Sigmoid colon (tissue), 7 donors: ENCODE measurements around the gene EPN3. TPM values are rescaled to one million over a fixed set of nuclear protein-coding genes. Genes with fewer than 3 reads are reported as not detected.
A peak's percentile ranks its signal among the peaks of the same experiment; 100 is the strongest.

Experiments
- DNase-seq: peaks from one replicate; pipeline ENCODE4 v3.0.0-alpha.2; 2019
- H3K27ac ChIP-seq, 4 donors: fragments of 200-600 bp; sonication (generic); one replicate each; pipeline ENCODE4 v1.5.1; 2016 to 2019; ENCODE audit warnings: mild to moderate bottlenecking in 1 of 4
- H3K27me3 ChIP-seq, 3 donors: fragments of 200-600 bp; sonication (generic); one replicate each; pipeline ENCODE4 v1.5.1; 2019; ENCODE audit warnings: mild to moderate bottlenecking in 1 of 3
- H3K36me3 ChIP-seq, 4 donors: fragments of 200-600 bp; sonication (generic); one replicate each; pipeline ENCODE4 v1.5.1; 2016 to 2019
- H3K4me1 ChIP-seq, 4 donors: fragments of 200-600 bp; sonication (generic); one replicate each; pipeline ENCODE4 v1.5.1; 2017 to 2019
- H3K4me3 ChIP-seq, 4 donors: fragments of 200-600 bp; sonication (generic); one replicate each; pipeline ENCODE4 v1.5.1; 2017 to 2019; ENCODE audit warnings: mild to moderate bottlenecking in 2 of 4, moderate library complexity in 1 of 4
- H3K9me3 ChIP-seq, 4 donors: fragments of 200-600 bp in 3 of 4; sonication (generic) in 3 of 4; one replicate each; pipeline versions ENCODE4 v1.5.1 to v1.6.1; 2013 to 2019
- CTCF ChIP-seq, 4 experiments: fragments of 450-650 bp in 3 of 4; fragments of 200-600 bp in 1 of 4; IDR thresholded peaks; one replicate each; pipeline ENCODE4 v1.5.1; 2016 to 2019; ENCODE audit warnings: antibody characterized with exemption in 4 of 4, mild to moderate bottlenecking in 3 of 4, moderate library complexity in 2 of 4
- EP300 ChIP-seq, 4 donors: sonication (generic); formaldehyde crosslinking; IDR thresholded peaks; one replicate each; pipeline ENCODE4 v1.6.1; 2017; ENCODE audit warnings: antibody characterized with exemption in 4 of 4
- POLR2A ChIP-seq, 2 donors: fragments of 450-650 bp; IDR thresholded peaks; one replicate each; pipeline ENCODE4 v1.6.1; 2016; ENCODE audit warnings: antibody characterized with exemption in 2 of 2, mild to moderate bottlenecking in 2 of 2, moderate library complexity in 2 of 2
- POLR2AphosphoS5 ChIP-seq, 4 donors: sonication (generic); formaldehyde crosslinking; IDR thresholded peaks; one replicate each; pipeline ENCODE4 v1.6.1; 2017; ENCODE audit warnings: antibody characterized with exemption in 4 of 4
- WGBS, 2 donors: extraction: QIAGEN DNeasy Blood & Tissue Kit; methylation state at CpG; one replicate each; pipeline ENCODE4 v1.1.7; 2013; 5-methylcytosine and 5-hydroxymethylcytosine counted together
- intact Hi-C: fragments of 100-400 bp; cut with DNase I; formaldehyde crosslinking; loops from one replicate; pipeline ENCODE4 v1.15.1; 2023
- polyA plus RNA-seq, 3 donors: library from polyadenylated mRNA; stranded (reverse); fragments of 200-250 nt; gene quantifications; one replicate each; pipeline ENCODE4 v1.2.3, GENCODE V29; 2013
- total RNA-seq, 4 donors: library from RNA; depleted of rRNA; stranded (reverse); fragments of >200 nt; gene quantifications; one replicate each; pipeline ENCODE4 v1.1.0, GENCODE V29; 2016
- donor health status: healthy with polysubstance abuse.
- donor health status: Bipolar disorder and iron deficiency.
- donor health status: healthy.

The EPN3 gene
- total and polyA plus RNA-seq, 7 donors: 23.4 to 31.7 (median 29.5) TPM; not detected in 4

GRCh38 chr17:50558941-50559614 is 26.5 kb downstream of the EPN3 start:
- DNase-seq: no peak
- H3K27ac ChIP-seq: no peak overlapping the region
- intact Hi-C loops: no loop called here
- peaks cover 27 to 62% (median 51%) of the 10 kb centered on the region in 3 donors for H3K27me3 ChIP-seq
- WGBS, 2 donors: 2% methylated on average over 55 of the region's 55 CpGs
- TF ChIP-seq POLR2AphosphoS5 (IDR thresholded peaks at IDR 0.05): no peak
- TF ChIP-seq CTCF (IDR thresholded peaks at IDR 0.05): no peak
- TF ChIP-seq POLR2A (IDR thresholded peaks at IDR 0.05): no peak
- TF ChIP-seq EP300 (IDR thresholded peaks at IDR 0.05): no peak
- peak overlapping the region in 3 of 4 donors; percentile 44 to 58 (median 57) for H3K4me3 ChIP-seq
- H3K36me3 ChIP-seq: peaks cover 0 to 23% (median 10%) of the 10 kb centered on the region in 4 donors
- H3K4me1 ChIP-seq: peaks cover 0 to 39% (median 38%) of the 10 kb centered on the region in 4 donors
- no peaks in the 10 kb centered on the region for H3K9me3 ChIP-seq

GRCh38 chr17:50559674-50560184 is 27.2 kb downstream of the EPN3 start:
- Histone ChIP-seq H3K36me3 (peaks cover 0 to 20% (median 10%) of the 10 kb centered on the region in 4 donors), H3K9me3 (no peaks in the 10 kb centered on the region), H3K27me3 (peaks cover 27 to 68% (median 54%) of the 10 kb centered on the region in 3 donors), H3K27ac (no peak overlapping the region), H3K4me1 (peaks cover 0 to 45% (median 42%) of the 10 kb centered on the region in 4 donors), H3K4me3 (peak overlapping the region; percentile 9 to 58 (median 50))
- TF ChIP-seq EP300 (IDR thresholded peaks at IDR 0.05): no peak
- DNase-seq: peak; percentile 89
- intact Hi-C loops: no loop called here
- 4 to 6% methylated on average over 27 of the region's 27 CpGs for WGBS, 2 donors

- 1% methylated on average over 56 of the region's 56 CpGs for WGBS, 2 donors
- TF ChIP-seq EP300 (IDR thresholded peaks at IDR 0.05) (no peak), POLR2A (IDR thresholded peaks at IDR 0.05) (no peak), POLR2AphosphoS5 (IDR thresholded peaks at IDR 0.05) (peak in 1 of 4 donors; percentile 52), CTCF (IDR thresholded peaks at IDR 0.05) (no peak)
- peaks cover 0 to 14% (median 5%) of the 10 kb centered on the region in 4 donors for H3K36me3 ChIP-seq
- peak within 1 kb of the TSS in 1 of 4 donors; percentile 42 for H3K27ac ChIP-seq
- DNase-seq: peak; percentile 95
- H3K4me3 ChIP-seq: peak within 1 kb of the TSS; percentile 23 to 58 (median 50)
- no peaks in the 10 kb centered on the region for H3K9me3 ChIP-seq
- intact Hi-C loops: no loop called here
- peaks cover 0 to 51% (median 48%) of the 10 kb centered on the region in 4 donors for H3K4me1 ChIP-seq
- H3K27me3 ChIP-seq: peaks cover 27 to 74% (median 59%) of the 10 kb centered on the region in 3 donors
Measured at GRCh38 chr17:50560185-50560824, 27.8 kb downstream of the EPN3 start, which contains the start of gene CACNA1G. CACNA1G (plus strand) TSS chr17:50560715; CDS start chr17:50561460, 745 bp downstream.

- H3K36me3 ChIP-seq: peaks cover 0 to 5% (median 0%) of the 10 kb centered on the region in 4 donors
- no peaks in the 10 kb centered on the region for H3K9me3 ChIP-seq
- H3K4me1 ChIP-seq: peaks cover 0 to 55% (median 50%) of the 10 kb centered on the region in 4 donors
- intact Hi-C loops: no loop called here
- peaks cover 27 to 82% (median 59%) of the 10 kb centered on the region in 3 donors for H3K27me3 ChIP-seq
- WGBS, 2 donors: 1 to 2% methylated on average over 88 of the region's 88 CpGs
- no peak for TF ChIP-seq EP300 (IDR thresholded peaks at IDR 0.05)
- no peak for TF ChIP-seq POLR2AphosphoS5 (IDR thresholded peaks at IDR 0.05)
- TF ChIP-seq CTCF (IDR thresholded peaks at IDR 0.05): no peak
- no peak for TF ChIP-seq POLR2A (IDR thresholded peaks at IDR 0.05)
- H3K27ac ChIP-seq: peak overlapping the region in 1 of 4 donors; percentile 42
- H3K4me3 ChIP-seq: peak overlapping the region; percentile 23 to 58 (median 50)
- DNase-seq: no peak
Measured at GRCh38 chr17:50560931-50561745, 28.6 kb downstream of the EPN3 start.
